ENCODE data around the gene C1QTNF12.

C1QTNF12 gene

GRCh38 chr1:1205769-1206375 is 40.6 kb downstream of the C1QTNF12 start:
- peak overlapping the region; percentile 87 to 89 for H3K4me3 Mint-ChIP-seq
- peaks cover 6 to 24% of the 10 kb centered on the region in 2 donors for H3K36me3 Mint-ChIP-seq
- DNase-seq (no peak), ATAC-seq (replicated peaks) (no peak)
- H3K27me3 Mint-ChIP-seq = no peaks in the 10 kb centered on the region
- H3K9me3 Mint-ChIP-seq = no peaks in the 10 kb centered on the region
- H3K27ac Mint-ChIP-seq = peak overlapping the region; percentile 87
- peaks cover 35 to 75% of the 10 kb centered on the region in 2 donors for H3K4me1 Mint-ChIP-seq

GRCh38 chr1:1204998-1205768 is 41.3 kb downstream of the C1QTNF12 start:
- H3K4me3 Mint-ChIP-seq = peak overlapping the region; percentile 87 to 89
- H3K9me3 Mint-ChIP-seq = no peaks in the 10 kb centered on the region
- peak overlapping the region; percentile 87 for H3K27ac Mint-ChIP-seq
- H3K4me1 Mint-ChIP-seq = peaks cover 38 to 74% of the 10 kb centered on the region in 2 donors
- ATAC-seq (replicated peaks) (no peak), DNase-seq (no peak)
- no peaks in the 10 kb centered on the region for H3K27me3 Mint-ChIP-seq
- peaks cover 5 to 21% of the 10 kb centered on the region in 2 donors for H3K36me3 Mint-ChIP-seq

- Mint-ChIP-seq H3K4me3 (peak overlapping the region; percentile 87 to 89), H3K27ac (no peak overlapping the region), H3K36me3 (peaks cover 5 to 14% of the 10 kb centered on the region in 2 donors), H3K9me3 (no peaks in the 10 kb centered on the region), H3K4me1 (peaks cover 42 to 74% of the 10 kb centered on the region in 2 donors), H3K27me3 (no peaks in the 10 kb centered on the region)
- ATAC-seq (replicated peaks) (no peak), DNase-seq (no peak)
Measured at GRCh38 chr1:1204425-1204920, 42.0 kb downstream of the C1QTNF12 start.

- Mint-ChIP-seq H3K27me3 (no peaks in the 10 kb centered on the region), H3K4me3 (peak overlapping the region in 1 of 2 donors; percentile 53), H3K36me3 (peaks cover 5 to 10% of the 10 kb centered on the region in 2 donors), H3K9me3 (no peaks in the 10 kb centered on the region), H3K27ac (peak overlapping the region; percentile 31), H3K4me1 (peaks cover 40 to 74% of the 10 kb centered on the region in 2 donors)
- DNase-seq = no peak
- no peak for ATAC-seq (replicated peaks)
Measured at GRCh38 chr1:1203561-1204424, 42.7 kb downstream of the C1QTNF12 start.

GRCh38 chr1:1202831-1203560 is 43.5 kb downstream of the C1QTNF12 start:
- Mint-ChIP-seq H3K4me1 (peaks cover 34 to 70% of the 10 kb centered on the region in 2 donors), H3K27me3 (no peaks in the 10 kb centered on the region), H3K4me3 (no peak overlapping the region), H3K9me3 (no peaks in the 10 kb centered on the region), H3K27ac (peak overlapping the region; percentile 67), H3K36me3 (peaks cover 5 to 6% of the 10 kb centered on the region in 2 donors)
- ATAC-seq (replicated peaks) (no peak), DNase-seq (no peak)

GRCh38 chr1:1200876-1201810 is 45.4 kb downstream of the C1QTNF12 start:
- Mint-ChIP-seq H3K27ac (peak overlapping the region; percentile 88), H3K27me3 (no peaks in the 10 kb centered on the region), H3K4me3 (peak overlapping the region; percentile 70 to 77), H3K36me3 (peaks cover 6 to 12% of the 10 kb centered on the region in 2 donors), H3K4me1 (peaks cover 27 to 53% of the 10 kb centered on the region in 2 donors), H3K9me3 (peaks cover 0 to 2% of the 10 kb centered on the region in 2 donors)
- DNase-seq = peak; percentile 93
- peak; percentile 83 to 84 for ATAC-seq (replicated peaks)

- Mint-ChIP-seq H3K36me3 (peaks cover 13 to 14% of the 10 kb centered on the region in 2 donors), H3K4me3 (peak overlapping the region; percentile 70 to 77)
- ATAC-seq (replicated peaks) = no peak
Measured at GRCh38 chr1:1199961-1200875, 46.3 kb downstream of the C1QTNF12 start.

GRCh38 chr1:1199141-1199960 is 47.2 kb downstream of the C1QTNF12 start:
- Mint-ChIP-seq H3K4me3 (peak overlapping the region; percentile 28 to 48), H3K36me3 (peaks cover 14 to 21% of the 10 kb centered on the region in 2 donors), H3K27ac (peak overlapping the region; percentile 88), H3K4me1 (peaks cover 20 to 38% of the 10 kb centered on the region in 2 donors), H3K27me3 (no peaks in the 10 kb centered on the region), H3K9me3 (peaks cover 6 to 9% of the 10 kb centered on the region in 2 donors)
- ATAC-seq (replicated peaks) = no peak
- DNase-seq = no peak

More at GRCh38 chr1:1199961-1200875, 46.3 kb downstream of the C1QTNF12 start:
- peak overlapping the region; percentile 88 for H3K27ac Mint-ChIP-seq
- no peaks in the 10 kb centered on the region for H3K27me3 Mint-ChIP-seq
- peaks cover 23 to 47% of the 10 kb centered on the region in 2 donors for H3K4me1 Mint-ChIP-seq
- DNase-seq = no peak
- peaks cover under 1 to 2% of the 10 kb centered on the region in 2 donors for H3K9me3 Mint-ChIP-seq

- no peak overlapping the region for H3K27ac Mint-ChIP-seq
Measured at GRCh38 chr1:1198423-1199140, 47.9 kb downstream of the C1QTNF12 start.

GRCh38 chr1:1197551-1198422 is 48.7 kb downstream of the C1QTNF12 start:
- no peak for ATAC-seq (replicated peaks)
- no peak overlapping the region for H3K4me3 Mint-ChIP-seq
- H3K27ac Mint-ChIP-seq = no peak overlapping the region
- no peak for DNase-seq
- H3K4me1 Mint-ChIP-seq = peaks cover 15 to 27% of the 10 kb centered on the region in 2 donors
- H3K36me3 Mint-ChIP-seq = peaks cover 11 to 18% of the 10 kb centered on the region in 2 donors
- H3K27me3 Mint-ChIP-seq = no peaks in the 10 kb centered on the region
- peaks cover 7 to 10% of the 10 kb centered on the region in 2 donors for H3K9me3 Mint-ChIP-seq

More at GRCh38 chr1:1198423-1199140, 47.9 kb downstream of the C1QTNF12 start:
- Mint-ChIP-seq H3K36me3 (peaks cover 12 to 19% of the 10 kb centered on the region in 2 donors), H3K27me3 (no peaks in the 10 kb centered on the region), H3K4me3 (no peak overlapping the region), H3K9me3 (peaks cover 7 to 10% of the 10 kb centered on the region in 2 donors), H3K4me1 (peaks cover 15 to 30% of the 10 kb centered on the region in 2 donors)
- ATAC-seq (replicated peaks) (no peak), DNase-seq (no peak)
